ENCODE results near the gene PPM1J. TPM values are rescaled to one million over a fixed set of nuclear protein-coding genes. Genes with fewer than 3 reads are reported as not detected.

PPM1J gene
- total RNA-seq, 1 donor from 2014 or later, result 1.6 TPM

- Mint-ChIP-seq H3K4me1 (ENCODE audit: unreplicated experiment) (peaks cover 16% of the 10 kb centered on the region), H3K9me3 (ENCODE audit: unreplicated experiment) (no peaks in the 10 kb centered on the region), H3K4me3 (ENCODE audit: unreplicated experiment) (peak overlapping the region; percentile 79), H3K36me3 (ENCODE audit: low read depth, unreplicated experiment) (peaks cover 7% of the 10 kb centered on the region), H3K27ac (ENCODE audit: unreplicated experiment) (no peak overlapping the region), H3K27me3 (ENCODE audit: unreplicated experiment) (peaks cover 17% of the 10 kb centered on the region)
- TF ChIP-seq CTCF (IDR thresholded peaks at IDR 0.05; ENCODE audit: unreplicated experiment), result no peak
- DNase-seq (ENCODE audit: low spot score), result peak; percentile 43
Observed at GRCh38 chr1:112714313-112715263, 544 bp downstream of the PPM1J start.

GRCh38 chr1:112713466-112714312 is 1.4 kb downstream of the PPM1J start:
- H3K9me3 Mint-ChIP-seq (ENCODE audit: unreplicated experiment), result no peaks in the 10 kb centered on the region
- no peak for DNase-seq (ENCODE audit: low spot score)
- peak overlapping the region; percentile 79 for H3K4me3 Mint-ChIP-seq (ENCODE audit: unreplicated experiment)
- H3K4me1 Mint-ChIP-seq (ENCODE audit: unreplicated experiment), result peaks cover 16% of the 10 kb centered on the region
- peak overlapping the region; percentile 3 for H3K27ac Mint-ChIP-seq (ENCODE audit: unreplicated experiment)
- peaks cover 18% of the 10 kb centered on the region for H3K27me3 Mint-ChIP-seq (ENCODE audit: unreplicated experiment)
- peaks cover 11% of the 10 kb centered on the region for H3K36me3 Mint-ChIP-seq (ENCODE audit: low read depth, unreplicated experiment)
- TF ChIP-seq CTCF (IDR thresholded peaks at IDR 0.05; ENCODE audit: unreplicated experiment), result no peak

- DNase-seq (ENCODE audit: low spot score), result no peak
Observed at GRCh38 chr1:112712701-112713128, 2.4 kb downstream of the PPM1J start.

GRCh38 chr1:112712191-112712590 is 2.9 kb downstream of the PPM1J start:
- TF ChIP-seq CTCF (IDR thresholded peaks at IDR 0.05; ENCODE audit: unreplicated experiment), result no peak
- H3K36me3 Mint-ChIP-seq (ENCODE audit: low read depth, unreplicated experiment), result peaks cover 15% of the 10 kb centered on the region
- peaks cover 23% of the 10 kb centered on the region for H3K4me1 Mint-ChIP-seq (ENCODE audit: unreplicated experiment)
- H3K27me3 Mint-ChIP-seq (ENCODE audit: unreplicated experiment), result peaks cover 27% of the 10 kb centered on the region
- no peak for DNase-seq (ENCODE audit: low spot score)
- H3K9me3 Mint-ChIP-seq (ENCODE audit: unreplicated experiment), result no peaks in the 10 kb centered on the region
- no peak overlapping the region for H3K4me3 Mint-ChIP-seq (ENCODE audit: unreplicated experiment)
- H3K27ac Mint-ChIP-seq (ENCODE audit: unreplicated experiment), result no peak overlapping the region

More at GRCh38 chr1:112712701-112713128, 2.4 kb downstream of the PPM1J start:
- Mint-ChIP-seq H3K36me3 (ENCODE audit: low read depth, unreplicated experiment) (peaks cover 15% of the 10 kb centered on the region), H3K27me3 (ENCODE audit: unreplicated experiment) (peaks cover 24% of the 10 kb centered on the region), H3K27ac (ENCODE audit: unreplicated experiment) (no peak overlapping the region), H3K9me3 (ENCODE audit: unreplicated experiment) (no peaks in the 10 kb centered on the region), H3K4me1 (ENCODE audit: unreplicated experiment) (peaks cover 21% of the 10 kb centered on the region), H3K4me3 (ENCODE audit: unreplicated experiment) (no peak overlapping the region)
- TF ChIP-seq CTCF (IDR thresholded peaks at IDR 0.05; ENCODE audit: unreplicated experiment), result no peak

Data from endothelial cell (in vitro differentiated cells).